Adrenal gland (tissue), 5 donors: ENCODE measurements around the gene MKKS.

Source experiments
- CTCF ChIP-seq, 6 experiments: fragments of 450-650 bp in 4 of 6; fragments of 200-600 bp in 2 of 6; sonication (generic) in 1 of 6; IDR thresholded peaks; 1 replicate in 5 of 6; 2 replicates in 1 of 6; pipeline versions ENCODE4 v1.5.1 to v1.8.0; 2016 to 2021; ENCODE audit warnings: antibody characterized with exemption in 6 of 6, mild to moderate bottlenecking in 2 of 6, moderate library complexity in 1 of 6
- POLR2A ChIP-seq, 2 donors: fragments of 450-650 bp; IDR thresholded peaks; one replicate each; pipeline ENCODE4 v1.6.1; 2017; ENCODE audit warnings: antibody characterized with exemption in 2 of 2, mild to moderate bottlenecking in 2 of 2, moderate library complexity in 1 of 2
- donor health status: DM: no; HTN: no; CAD: no.

GRCh38 chr20:10433014-10433622, 904 bp downstream of the MKKS start:
- TF ChIP-seq CTCF (IDR thresholded peaks at IDR 0.05) (no peak), POLR2A (IDR thresholded peaks at IDR 0.05) (no peak)
